ENCODE measurements around the gene CFAP161.

DNA sequence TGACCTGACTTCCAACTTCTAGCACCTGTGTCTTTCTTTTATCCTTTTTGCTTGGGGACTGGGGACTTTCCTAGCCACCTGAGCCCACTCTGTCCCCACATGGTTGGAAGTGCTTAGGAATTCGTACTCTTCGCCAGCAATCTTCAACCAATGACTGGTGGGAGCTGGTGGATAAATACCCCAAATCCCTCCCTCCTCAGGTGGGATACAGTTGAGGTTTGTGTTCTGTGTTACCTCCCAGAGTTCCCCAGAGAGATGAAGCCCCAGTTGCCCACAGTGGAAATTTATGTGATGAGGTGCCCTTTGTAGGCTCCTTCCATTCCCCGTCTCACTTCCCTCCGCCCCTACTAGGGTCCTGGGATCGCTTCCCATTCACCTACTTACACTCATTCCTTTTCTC lies 40.1 kb upstream of the CFAP161 start:
- TF ChIP-seq, protein P1, sequence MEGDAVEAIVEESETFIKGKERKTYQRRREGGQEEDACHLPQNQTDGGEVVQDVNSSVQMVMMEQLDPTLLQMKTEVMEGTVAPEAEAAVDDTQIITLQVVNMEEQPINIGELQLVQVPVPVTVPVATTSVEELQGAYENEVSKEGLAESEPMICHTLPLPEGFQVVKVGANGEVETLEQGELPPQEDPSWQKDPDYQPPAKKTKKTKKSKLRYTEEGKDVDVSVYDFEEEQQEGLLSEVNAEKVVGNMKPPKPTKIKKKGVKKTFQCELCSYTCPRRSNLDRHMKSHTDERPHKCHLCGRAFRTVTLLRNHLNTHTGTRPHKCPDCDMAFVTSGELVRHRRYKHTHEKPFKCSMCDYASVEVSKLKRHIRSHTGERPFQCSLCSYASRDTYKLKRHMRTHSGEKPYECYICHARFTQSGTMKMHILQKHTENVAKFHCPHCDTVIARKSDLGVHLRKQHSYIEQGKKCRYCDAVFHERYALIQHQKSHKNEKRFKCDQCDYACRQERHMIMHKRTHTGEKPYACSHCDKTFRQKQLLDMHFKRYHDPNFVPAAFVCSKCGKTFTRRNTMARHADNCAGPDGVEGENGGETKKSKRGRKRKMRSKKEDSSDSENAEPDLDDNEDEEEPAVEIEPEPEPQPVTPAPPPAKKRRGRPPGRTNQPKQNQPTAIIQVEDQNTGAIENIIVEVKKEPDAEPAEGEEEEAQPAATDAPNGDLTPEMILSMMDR (conservative IDR thresholded peaks at IDR 0.05; ENCODE audit: low read depth in 2 of 2): no peak
- TF ChIP-seq EZH2 (IDR thresholded peaks at IDR 0.05; ENCODE audit: low read depth, unreplicated experiment): no peak
- no peak for TF ChIP-seq JUNB (IDR thresholded peaks at IDR 0.05; ENCODE audit: unreplicated experiment)
- TF ChIP-seq POLR2AphosphoS5 (IDR thresholded peaks at IDR 0.05; ENCODE audit: low read depth): no peak
- TF ChIP-seq, protein P2, sequence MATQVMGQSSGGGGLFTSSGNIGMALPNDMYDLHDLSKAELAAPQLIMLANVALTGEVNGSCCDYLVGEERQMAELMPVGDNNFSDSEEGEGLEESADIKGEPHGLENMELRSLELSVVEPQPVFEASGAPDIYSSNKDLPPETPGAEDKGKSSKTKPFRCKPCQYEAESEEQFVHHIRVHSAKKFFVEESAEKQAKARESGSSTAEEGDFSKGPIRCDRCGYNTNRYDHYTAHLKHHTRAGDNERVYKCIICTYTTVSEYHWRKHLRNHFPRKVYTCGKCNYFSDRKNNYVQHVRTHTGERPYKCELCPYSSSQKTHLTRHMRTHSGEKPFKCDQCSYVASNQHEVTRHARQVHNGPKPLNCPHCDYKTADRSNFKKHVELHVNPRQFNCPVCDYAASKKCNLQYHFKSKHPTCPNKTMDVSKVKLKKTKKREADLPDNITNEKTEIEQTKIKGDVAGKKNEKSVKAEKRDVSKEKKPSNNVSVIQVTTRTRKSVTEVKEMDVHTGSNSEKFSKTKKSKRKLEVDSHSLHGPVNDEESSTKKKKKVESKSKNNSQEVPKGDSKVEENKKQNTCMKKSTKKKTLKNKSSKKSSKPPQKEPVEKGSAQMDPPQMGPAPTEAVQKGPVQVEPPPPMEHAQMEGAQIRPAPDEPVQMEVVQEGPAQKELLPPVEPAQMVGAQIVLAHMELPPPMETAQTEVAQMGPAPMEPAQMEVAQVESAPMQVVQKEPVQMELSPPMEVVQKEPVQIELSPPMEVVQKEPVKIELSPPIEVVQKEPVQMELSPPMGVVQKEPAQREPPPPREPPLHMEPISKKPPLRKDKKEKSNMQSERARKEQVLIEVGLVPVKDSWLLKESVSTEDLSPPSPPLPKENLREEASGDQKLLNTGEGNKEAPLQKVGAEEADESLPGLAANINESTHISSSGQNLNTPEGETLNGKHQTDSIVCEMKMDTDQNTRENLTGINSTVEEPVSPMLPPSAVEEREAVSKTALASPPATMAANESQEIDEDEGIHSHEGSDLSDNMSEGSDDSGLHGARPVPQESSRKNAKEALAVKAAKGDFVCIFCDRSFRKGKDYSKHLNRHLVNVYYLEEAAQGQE (IDR thresholded peaks at IDR 0.05; ENCODE audit: unreplicated experiment): no peak
- no peak for TF ChIP-seq EZH2phosphoT487 (IDR thresholded peaks at IDR 0.05; ENCODE audit: unreplicated experiment)
- TF ChIP-seq, protein P3, sequence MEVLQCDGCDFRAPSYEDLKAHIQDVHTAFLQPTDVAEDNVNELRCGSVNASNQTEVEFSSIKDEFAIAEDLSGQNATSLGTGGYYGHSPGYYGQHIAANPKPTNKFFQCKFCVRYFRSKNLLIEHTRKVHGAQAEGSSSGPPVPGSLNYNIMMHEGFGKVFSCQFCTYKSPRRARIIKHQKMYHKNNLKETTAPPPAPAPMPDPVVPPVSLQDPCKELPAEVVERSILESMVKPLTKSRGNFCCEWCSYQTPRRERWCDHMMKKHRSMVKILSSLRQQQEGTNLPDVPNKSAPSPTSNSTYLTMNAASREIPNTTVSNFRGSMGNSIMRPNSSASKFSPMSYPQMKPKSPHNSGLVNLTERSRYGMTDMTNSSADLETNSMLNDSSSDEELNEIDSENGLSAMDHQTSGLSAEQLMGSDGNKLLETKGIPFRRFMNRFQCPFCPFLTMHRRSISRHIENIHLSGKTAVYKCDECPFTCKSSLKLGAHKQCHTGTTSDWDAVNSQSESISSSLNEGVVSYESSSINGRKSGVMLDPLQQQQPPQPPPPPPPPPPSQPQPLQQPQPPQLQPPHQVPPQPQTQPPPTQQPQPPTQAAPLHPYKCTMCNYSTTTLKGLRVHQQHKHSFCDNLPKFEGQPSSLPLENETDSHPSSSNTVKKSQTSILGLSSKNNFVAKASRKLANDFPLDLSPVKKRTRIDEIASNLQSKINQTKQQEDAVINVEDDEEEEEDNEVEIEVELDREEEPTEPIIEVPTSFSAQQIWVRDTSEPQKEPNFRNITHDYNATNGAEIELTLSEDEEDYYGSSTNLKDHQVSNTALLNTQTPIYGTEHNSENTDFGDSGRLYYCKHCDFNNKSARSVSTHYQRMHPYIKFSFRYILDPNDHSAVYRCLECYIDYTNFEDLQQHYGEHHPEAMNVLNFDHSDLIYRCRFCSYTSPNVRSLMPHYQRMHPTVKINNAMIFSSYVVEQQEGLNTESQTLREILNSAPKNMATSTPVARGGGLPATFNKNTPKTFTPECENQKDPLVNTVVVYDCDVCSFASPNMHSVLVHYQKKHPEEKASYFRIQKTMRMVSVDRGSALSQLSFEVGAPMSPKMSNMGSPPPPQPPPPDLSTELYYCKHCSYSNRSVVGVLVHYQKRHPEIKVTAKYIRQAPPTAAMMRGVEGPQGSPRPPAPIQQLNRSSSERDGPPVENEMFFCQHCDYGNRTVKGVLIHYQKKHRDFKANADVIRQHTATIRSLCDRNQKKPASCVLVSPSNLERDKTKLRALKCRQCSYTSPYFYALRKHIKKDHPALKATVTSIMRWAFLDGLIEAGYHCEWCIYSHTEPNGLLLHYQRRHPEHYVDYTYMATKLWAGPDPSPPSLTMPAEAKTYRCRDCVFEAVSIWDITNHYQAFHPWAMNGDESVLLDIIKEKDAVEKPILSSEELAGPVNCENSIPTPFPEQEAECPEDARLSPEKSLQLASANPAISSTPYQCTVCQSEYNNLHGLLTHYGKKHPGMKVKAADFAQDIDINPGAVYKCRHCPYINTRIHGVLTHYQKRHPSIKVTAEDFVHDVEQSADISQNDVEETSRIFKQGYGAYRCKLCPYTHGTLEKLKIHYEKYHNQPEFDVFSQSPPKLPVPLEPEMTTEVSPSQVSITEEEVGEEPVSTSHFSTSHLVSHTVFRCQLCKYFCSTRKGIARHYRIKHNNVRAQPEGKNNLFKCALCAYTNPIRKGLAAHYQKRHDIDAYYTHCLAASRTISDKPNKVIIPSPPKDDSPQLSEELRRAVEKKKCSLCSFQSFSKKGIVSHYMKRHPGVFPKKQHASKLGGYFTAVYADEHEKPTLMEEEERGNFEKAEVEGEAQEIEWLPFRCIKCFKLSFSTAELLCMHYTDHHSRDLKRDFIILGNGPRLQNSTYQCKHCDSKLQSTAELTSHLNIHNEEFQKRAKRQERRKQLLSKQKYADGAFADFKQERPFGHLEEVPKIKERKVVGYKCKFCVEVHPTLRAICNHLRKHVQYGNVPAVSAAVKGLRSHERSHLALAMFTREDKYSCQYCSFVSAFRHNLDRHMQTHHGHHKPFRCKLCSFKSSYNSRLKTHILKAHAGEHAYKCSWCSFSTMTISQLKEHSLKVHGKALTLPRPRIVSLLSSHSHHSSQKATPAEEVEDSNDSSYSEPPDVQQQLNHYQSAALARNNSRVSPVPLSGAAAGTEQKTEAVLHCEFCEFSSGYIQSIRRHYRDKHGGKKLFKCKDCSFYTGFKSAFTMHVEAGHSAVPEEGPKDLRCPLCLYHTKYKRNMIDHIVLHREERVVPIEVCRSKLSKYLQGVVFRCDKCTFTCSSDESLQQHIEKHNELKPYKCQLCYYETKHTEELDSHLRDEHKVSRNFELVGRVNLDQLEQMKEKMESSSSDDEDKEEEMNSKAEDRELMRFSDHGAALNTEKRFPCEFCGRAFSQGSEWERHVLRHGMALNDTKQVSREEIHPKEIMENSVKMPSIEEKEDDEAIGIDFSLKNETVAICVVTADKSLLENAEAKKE (CRISPR knock-in tag; IDR thresholded peaks at IDR 0.05): no peak

All from GM23338 (cell line).